HG02642 (cell line): ENCODE results near the gene KRTAP26-1.

ENCODE experiments used
- ATAC-seq: cut with Tn5 transposase; IDR thresholded peaks from one replicate; pipeline ENCODE4 v1.9.1; 2021; ENCODE audit warnings: mild to moderate bottlenecking; ENCODE audit not compliant: unreplicated experiment, poor library complexity

The KRTAP26-1 gene, protein sequence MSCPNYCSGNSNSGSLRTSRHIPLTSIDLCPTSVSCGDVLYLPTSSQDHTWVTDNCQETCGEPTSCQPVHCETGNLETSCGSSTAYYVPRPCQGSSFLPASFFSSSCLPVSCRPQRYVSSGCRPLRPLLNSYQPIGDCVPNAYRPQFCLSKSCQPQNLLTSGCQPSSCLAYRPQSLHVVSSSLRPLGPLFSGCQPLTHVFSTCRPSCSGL

DNA sequence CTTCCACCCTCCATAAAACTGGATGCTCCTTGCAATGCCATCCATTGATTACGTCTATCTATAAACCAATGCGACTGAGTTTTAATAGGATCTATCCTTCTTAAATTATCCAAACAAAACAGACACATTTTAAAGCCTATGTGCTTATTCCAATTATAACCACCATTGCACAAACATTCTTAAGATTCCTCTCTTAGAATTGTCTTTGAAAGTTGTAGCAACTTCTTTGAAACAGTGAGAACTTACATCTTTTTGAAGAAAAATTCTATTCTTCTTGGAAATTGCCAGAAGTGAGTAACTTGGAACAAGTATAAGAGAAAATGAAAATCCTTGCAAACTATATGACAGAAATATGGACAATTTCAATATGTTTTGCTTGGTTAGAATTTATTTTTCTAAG, at the start of gene KRTAP26-1:
TSS of gene KRTAP26-1 (minus strand) at position 101 of the 400 bp plus-strand sequence. CDS start 280 bp downstream, outside the sequence.
- ATAC-seq = no peak

DNA sequence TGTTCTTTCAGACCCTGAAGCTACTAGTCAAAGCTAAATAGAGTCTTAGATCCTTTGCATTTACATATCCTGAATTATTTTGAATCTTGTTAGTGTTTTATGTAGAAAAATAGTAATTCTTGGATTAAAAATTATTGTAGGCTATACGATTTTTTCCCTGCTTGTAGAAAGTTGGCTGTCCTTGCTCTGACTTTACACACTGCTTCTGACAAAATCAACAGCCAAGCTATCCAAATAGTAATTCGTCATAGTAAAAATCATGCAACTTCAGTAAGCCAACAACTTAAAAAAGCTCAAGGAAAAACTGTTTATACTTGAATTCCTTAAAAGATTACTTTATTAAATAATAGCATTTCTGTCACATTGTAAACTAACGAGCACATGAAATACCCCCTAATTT, 35.8 kb upstream of the KRTAP26-1 start:
- no peak for ATAC-seq

- no peak for ATAC-seq
These were observed 34.3 kb upstream of the KRTAP26-1 start for GRCh38 chr21:30354308-30355005.

DNA sequence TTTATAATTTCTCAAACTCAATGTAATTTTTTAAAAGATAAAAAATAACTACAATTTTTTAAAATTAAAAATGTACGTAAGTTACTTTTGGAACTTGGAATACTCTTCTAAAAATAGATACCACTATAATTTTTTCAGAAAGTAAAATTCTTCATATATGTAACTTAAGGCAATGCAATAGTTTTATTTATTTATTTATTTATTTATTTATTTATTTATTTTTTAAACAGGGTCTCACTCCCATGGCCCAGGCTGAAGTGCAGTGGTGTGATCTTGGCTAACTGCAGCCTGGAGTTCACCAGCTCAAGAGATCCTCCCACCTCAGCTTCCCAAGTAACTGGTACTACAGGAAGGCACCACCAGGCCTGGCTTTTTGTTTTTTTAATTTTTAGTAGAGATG, 31.4 kb upstream of the KRTAP26-1 start:
- no peak for ATAC-seq

DNA sequence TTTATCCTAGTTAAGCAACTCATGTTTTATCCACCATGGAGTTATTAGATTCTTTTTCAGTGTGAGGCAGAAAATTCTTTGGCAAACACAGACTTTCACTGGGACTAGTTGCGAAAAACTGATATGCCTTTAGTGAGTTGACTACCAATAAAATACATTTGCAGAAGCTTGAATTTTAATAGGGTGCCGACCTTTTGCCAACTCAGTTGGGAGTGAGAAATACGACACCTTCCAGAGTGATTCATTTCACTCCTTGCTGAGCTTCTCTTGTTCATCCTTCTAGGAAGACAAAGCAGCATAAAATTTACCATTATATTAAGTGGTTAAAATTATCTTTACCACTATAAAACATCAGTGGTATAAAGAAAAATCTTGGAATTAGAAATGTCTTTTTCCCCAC, 29.5 kb upstream of the KRTAP26-1 start:
- no peak for ATAC-seq

GRCh38 chr21:30348506-30348905, 28.4 kb upstream of the KRTAP26-1 start, which contains the start of gene KRTAP23-1:
Gene KRTAP23-1, minus strand, starts transcription at chr21:30348606. Its CDS starts 0 bp downstream, at chr21:30348606.
- no peak for ATAC-seq

- no peak for ATAC-seq
These were observed 24.9 kb upstream of the KRTAP26-1 start for GRCh38 chr21:30345014-30345413.

GRCh38 chr21:30340714-30341573, 20.8 kb upstream of the KRTAP26-1 start:
- ATAC-seq = no peak

- ATAC-seq = no peak
These were observed 18.6 kb upstream of the KRTAP26-1 start for GRCh38 chr21:30338717-30339116.

- ATAC-seq = no peak
These were observed 17.7 kb upstream of the KRTAP26-1 start for GRCh38 chr21:30337772-30338171.

- no peak for ATAC-seq
These were observed 17.2 kb upstream of the KRTAP26-1 start, which contains the start of gene KRTAP27-1 for GRCh38 chr21:30337276-30337744. Gene KRTAP27-1, minus strand, starts transcription at chr21:30337694. Its CDS starts 26 bp downstream, at chr21:30337668.

DNA sequence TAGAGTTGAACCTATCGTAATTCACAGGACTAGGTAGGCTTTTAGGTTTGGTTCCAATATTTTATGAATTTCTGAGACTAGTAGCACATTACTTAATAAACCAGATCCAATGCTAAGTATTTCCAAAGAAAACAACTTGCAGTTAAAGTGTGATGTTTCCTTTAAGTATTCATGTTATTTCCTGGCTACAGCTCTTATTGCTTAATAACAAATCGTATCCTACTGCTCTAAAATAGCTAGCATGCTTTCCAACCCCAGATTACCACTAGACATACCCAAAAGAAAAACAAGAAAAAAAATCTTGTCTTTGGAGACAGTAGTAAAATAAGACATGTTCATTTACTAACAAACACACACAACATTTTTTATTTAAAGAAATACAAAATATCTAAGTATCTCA, 16.5 kb upstream of the KRTAP26-1 start:
- no peak for ATAC-seq

GRCh38 chr21:30333736-30334135, 13.6 kb upstream of the KRTAP26-1 start:
- no peak for ATAC-seq

DNA sequence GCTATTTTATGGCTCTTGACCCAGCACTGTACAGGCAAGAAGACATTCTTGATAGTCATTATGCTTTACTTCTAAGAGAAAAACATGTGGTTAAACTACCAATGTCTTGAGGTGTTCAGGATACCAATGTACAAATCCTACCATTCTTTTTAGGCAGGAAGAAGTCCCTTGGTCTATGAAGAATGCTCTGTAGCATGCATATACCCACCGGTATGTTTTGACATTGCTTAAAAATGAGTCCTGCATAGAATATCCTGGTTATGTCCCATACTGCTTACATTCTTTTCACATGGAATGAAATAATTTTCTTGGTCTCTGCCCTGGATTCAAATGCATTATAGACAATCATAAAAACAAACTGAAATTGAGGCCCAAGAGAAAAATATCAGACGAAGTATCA, 12.6 kb upstream of the KRTAP26-1 start:
- no peak for ATAC-seq

GRCh38 chr21:30329203-30329875, 9.2 kb upstream of the KRTAP26-1 start:
- ATAC-seq = no peak

GRCh38 chr21:30326390-30326789, 6.3 kb upstream of the KRTAP26-1 start:
- ATAC-seq = no peak

GRCh38 chr21:30315701-30316100, 4.4 kb downstream of the KRTAP26-1 start:
- ATAC-seq = no peak

DNA sequence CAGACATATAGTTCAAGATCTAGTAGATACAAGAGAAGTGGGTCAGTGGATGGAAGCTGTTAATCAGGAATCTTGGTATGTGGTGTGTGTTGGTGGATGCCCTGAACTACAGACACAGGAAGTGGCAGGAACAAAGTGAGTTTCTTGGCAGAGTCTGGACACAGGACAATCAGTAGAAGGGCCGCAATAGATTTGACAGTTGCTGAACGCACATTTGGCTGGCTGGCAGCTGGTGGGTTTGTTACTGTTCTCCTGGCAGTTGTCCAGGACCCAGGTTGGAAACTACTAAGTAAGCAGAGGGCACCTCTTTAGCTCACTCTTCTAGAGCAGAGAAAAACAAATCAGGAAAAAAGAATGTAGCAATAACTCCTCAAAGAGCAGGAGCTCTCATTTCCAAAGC, 13.2 kb downstream of the KRTAP26-1 start:
- no peak for ATAC-seq

- ATAC-seq = no peak
These were observed 15.0 kb downstream of the KRTAP26-1 start for GRCh38 chr21:30305136-30305535.

- no peak for ATAC-seq
These were observed 30.9 kb downstream of the KRTAP26-1 start, which contains the start of gene KRTAP25-1 for GRCh38 chr21:30289215-30289614. Gene KRTAP25-1, minus strand, starts transcription at chr21:30289514. Its CDS starts 24 bp downstream, at chr21:30289490.
